ENCODE measurements around the gene TRIP10. TPM values are rescaled to one million over a fixed set of nuclear protein-coding genes. Genes with fewer than 3 reads are reported as not detected.

TRIP10 gene
- total and polyA plus RNA-seq, 2 of the 8 experiments (the other 6 are each of a cell fraction or from before 2014, with no cell fraction given), result 27.8 to 69.5 TPM

DNA sequence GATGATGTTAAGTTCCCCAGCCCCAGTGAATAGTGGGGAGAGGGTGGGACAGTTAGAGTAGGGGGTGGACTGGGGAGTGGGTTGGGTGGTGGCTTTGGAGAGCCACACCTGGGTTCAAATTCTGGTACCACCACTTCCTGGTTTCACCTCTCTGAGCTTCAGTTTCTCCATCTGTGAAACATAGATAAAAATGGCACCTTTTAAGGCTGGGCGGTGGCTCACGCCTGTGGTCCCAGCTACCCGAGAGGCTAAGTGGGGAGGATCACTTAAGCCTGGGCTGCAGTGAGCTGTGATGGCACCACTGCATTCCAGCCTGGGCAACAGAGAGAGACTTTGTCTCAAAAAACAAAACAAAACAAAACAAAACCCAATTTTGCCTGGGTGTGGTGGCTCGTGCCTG is 38.9 kb downstream of the TRIP10 start:
- Histone ChIP-seq H3K23me2 (ENCODE audit: low read depth, low read length) (peaks cover 9% of the 10 kb centered on the region; the same call in 1 of the 2 replicates), H3K4me2 (ENCODE audit: insufficient read depth in 1 of 2, low read depth in 2 of 2, low read length in 2 of 2) (no peak overlapping the region), H4K8ac (ENCODE audit: extremely low read depth, insufficient read depth, low read length) (no peak overlapping the region), H3K27ac (ENCODE audit: low read depth, low read length) (no peak overlapping the region), H3K14ac (ENCODE audit: insufficient read length) (no peak overlapping the region), H3K9ac (replicated peaks in 1 of 4; ENCODE audit: extremely low read depth in 1 of 4, low read depth in 3 of 4, low read length in 3 of 4) (no peak overlapping the region), H3K23ac (ENCODE audit: insufficient read length) (no peak overlapping the region), H3K27me3 (replicated peaks in 1 of 4; ENCODE audit: control insufficient read depth in 3 of 4, extremely low read depth in 1 of 4, insufficient read depth in 3 of 4, low read length in 3 of 4) (no peaks in the 10 kb centered on the region), H3K4me1 (replicated peaks in 1 of 4; ENCODE audit: control insufficient read depth in 3 of 4, insufficient read depth in 4 of 4, low read length in 3 of 4) (peaks cover 0 to 2% (median 0%) of the 10 kb centered on the region in 4 experiments; a peak in 2 of 7 replicates), H3K36me3 (ENCODE audit: control insufficient read depth in 2 of 4, insufficient read depth in 4 of 4, low read length in 3 of 4) (no peaks in the 10 kb centered on the region), H4K20me1 (replicated peaks in 1 of 2; ENCODE audit: control insufficient read depth in 1 of 2, insufficient read depth in 2 of 2, low read length in 2 of 2) (no peaks in the 10 kb centered on the region), H2BK15ac (ENCODE audit: low read length) (no peak overlapping the region), H3K4ac (replicated peaks; ENCODE audit: insufficient read length, low read depth, low read length) (no peak overlapping the region), H3K56ac (replicated peaks; ENCODE audit: insufficient read length, low read depth, low read length) (no peak overlapping the region), H2BK12ac (ENCODE audit: low read depth, low read length) (no peak overlapping the region), H3K79me1 (ENCODE audit: low read depth, low read length) (no peaks in the 10 kb centered on the region), H3K4me3 (ENCODE audit: extremely low read depth in 1 of 4, insufficient read depth in 2 of 4, low read depth in 3 of 4, low read length in 4 of 4) (no peak overlapping the region), H2BK20ac (ENCODE audit: low read length) (no peak overlapping the region), H3K9me3 (ENCODE audit: insufficient read depth in 2 of 2, low read depth in 1 of 2, low read length in 1 of 2) (peaks cover 0 to 8% of the 10 kb centered on the region in 2 experiments; a peak in 2 of 4 replicates), H2BK120ac (replicated peaks; ENCODE audit: low read depth, low read length) (no peak overlapping the region), H2AK5ac (ENCODE audit: low read depth, low read length) (no peak overlapping the region), H4K5ac (ENCODE audit: insufficient read length, low read depth, low read length) (no peak overlapping the region), H3K18ac (ENCODE audit: extremely low read depth, low read length) (no peak overlapping the region), H4K91ac (replicated peaks; ENCODE audit: insufficient read length, low read length) (no peak overlapping the region), H2AFZ (ENCODE audit: low read length) (no peak overlapping the region), H3K79me2 (ENCODE audit: control insufficient read depth in 1 of 2, insufficient read depth in 2 of 2, low read length in 2 of 2) (no peaks in the 10 kb centered on the region), H2BK5ac (ENCODE audit: low read depth, low read length) (no peak overlapping the region)
- DNase-seq (ENCODE audit: low read depth in 1 of 2, low spot score in 2 of 2) (no peak), FAIRE-seq (no peak)
- ChIA-PET CTCF (ENCODE audit: partially characterized antibody) (interaction anchor here (0.7 to 1.2 kb wide), 2 partner anchors 9 to 45 kb away, joined by 3 to 5 read pairs; no protein-coding TSS in a partner anchor), POLR2A (ENCODE audit: partially characterized antibody) (interaction anchor here (1.1 to 1.5 kb wide), 2 partner anchors 11 to 417 kb away, joined by 3 to 4 read pairs; partner anchors contain the start of genes CLPP and SH2D3A)
- 100% methylated on average over 4 of the region's 4 CpGs; no CpG with 5 or more reads in 1 of the 2 experiments for WGBS, 2 experiments (ENCODE audit: extremely low coverage in 1 of 2, insufficient coverage in 1 of 2, insufficient read length in 1 of 2, insufficient replicate concordance in 2 of 2, low coverage in 1 of 2, low lambda C conversion rate in 2 of 2, missing lambda C conversion rate in 1 of 2)
- TF ChIP-seq JUND (IDR thresholded peaks at IDR 0.05; ENCODE audit: low read length), result no peak
- no peak for TF ChIP-seq RXRA (IDR thresholded peaks at IDR 0.05; ENCODE audit: insufficient read depth, low read depth, low read length)
- TF ChIP-seq GABPA (IDR thresholded peaks at IDR 0.05; ENCODE audit: borderline replicate concordance, insufficient read depth, low read length), result no peak
- TF ChIP-seq EP300 (IDR thresholded peaks at IDR 0.05; ENCODE audit: borderline replicate concordance in 1 of 2, low read depth in 2 of 2, low read length in 2 of 2), result no peak
- TF ChIP-seq BACH1 (IDR thresholded peaks at IDR 0.05; ENCODE audit: low read length), result no peak
- TF ChIP-seq ZNF274 (IDR thresholded peaks at IDR 0.05; ENCODE audit: borderline replicate concordance, extremely low read depth, low read length), result no peak
- no peak for TF ChIP-seq TEAD4 (IDR thresholded peaks at IDR 0.05; ENCODE audit: low read depth, low read length)
- TF ChIP-seq CBX8 (IDR thresholded peaks at IDR 0.05; ENCODE audit: borderline replicate concordance, low read depth, low read length), result no peak
- no peak for TF ChIP-seq KDM4A (IDR thresholded peaks at IDR 0.05; ENCODE audit: low read depth, low read length, severe bottlenecking)
- TF ChIP-seq CREB1 (IDR thresholded peaks at IDR 0.05), result no peak
- TF ChIP-seq SUZ12 (IDR thresholded peaks at IDR 0.05; ENCODE audit: low read length), result no peak
